Small intestine (tissue), 7 donors: Measurements from ENCODE around the gene PRKCD. TPM values are rescaled to one million over a fixed set of nuclear protein-coding genes. Genes with fewer than 3 reads are reported as not detected.
A peak's percentile ranks its signal among the peaks of the same experiment; 100 is the strongest.

Experiments used
- DNase-seq, 2 donors: peaks; one replicate each; pipeline versions ENCODE4 v3.0.0 to v3.0.0-alpha.2; 2013
- FAIRE-seq: peaks from 2 replicates; lab custom pipeline; 2012; peaks lifted over from hg19 to GRCh38; lab: Jason Lieb, UNC
- H3K27ac ChIP-seq, 3 donors: one replicate each; pipeline ENCODE4 v1.5.1; 2013; ENCODE audit warnings: low read length in 2 of 3, mild to moderate bottlenecking in 2 of 3, control low read depth in 1 of 3, inconsistent platforms in 1 of 3, low read depth in 1 of 3, moderate library complexity in 1 of 3
- H3K27me3 ChIP-seq, 3 donors: one replicate each; pipeline ENCODE4 v1.6.1; 2013; ENCODE audit warnings: low read length in 3 of 3, inconsistent platforms in 1 of 3; ENCODE audit not compliant: control insufficient read depth in 3 of 3, insufficient read depth in 3 of 3
- H3K36me3 ChIP-seq, 3 donors: one replicate each; pipeline ENCODE4 v1.6.1; 2013; ENCODE audit warnings: low read length in 3 of 3, inconsistent platforms in 1 of 3, low read depth in 1 of 3, mild to moderate bottlenecking in 1 of 3, moderate library complexity in 1 of 3; ENCODE audit not compliant: control insufficient read depth in 3 of 3, insufficient read depth in 2 of 3
- H3K4me1 ChIP-seq, 3 donors: one replicate each; pipeline ENCODE4 v1.6.1; 2013; ENCODE audit warnings: low read length in 2 of 3, inconsistent platforms in 1 of 3, low read depth in 1 of 3, mild to moderate bottlenecking in 1 of 3, moderate library complexity in 1 of 3; ENCODE audit not compliant: control insufficient read depth in 3 of 3, insufficient read depth in 2 of 3
- H3K4me3 ChIP-seq, 3 donors: one replicate each; pipeline ENCODE4 v1.5.1; 2013; ENCODE audit warnings: low read length in 3 of 3, control low read depth in 1 of 3, inconsistent platforms in 1 of 3, low read depth in 1 of 3, mild to moderate bottlenecking in 1 of 3, moderate library complexity in 1 of 3
- H3K9me3 ChIP-seq, 2 donors: one replicate each; pipeline ENCODE4 v1.6.1; 2013; ENCODE audit warnings: low read depth in 1 of 2, low read length in 1 of 2; ENCODE audit not compliant: control insufficient read depth in 2 of 2, insufficient read depth in 1 of 2
- WGBS, 3 donors: extraction: QIAGEN DNeasy Blood & Tissue Kit; methylation state at CpG; one replicate each; pipeline ENCODE4 v1.1.7; 2013; 5-methylcytosine and 5-hydroxymethylcytosine counted together
- polyA plus RNA-seq, 4 donors: library from polyadenylated mRNA; stranded (reverse) in 3 of 4; unstranded in 1 of 4; fragments of 200-250 nt in 3 of 4; fragments of 120-200 nt in 1 of 4; gene quantifications; one replicate each; pipeline versions ENCODE4 v1.2.1 to v1.2.3, GENCODE V29; 2013
- donor health status: healthy with polysubstance abuse.
- donor health status: control.
- donor health status: control.
- donor health status: Bipolar disorder and iron deficiency.
- donor health status: healthy.

The PRKCD gene
- polyA plus RNA-seq, 4 donors, result 28.9 to 150 (median 67.2) TPM

- Histone ChIP-seq H3K27me3 (no peaks in the 10 kb centered on the region), H3K27ac (peak overlapping the region in 1 of 3 donors; percentile 40), H3K4me3 (no peak overlapping the region), H3K9me3 (no peaks in the 10 kb centered on the region), H3K36me3 (peaks cover 3 to 92% (median 17%) of the 10 kb centered on the region in 3 donors), H3K4me1 (peaks cover 0 to 28% (median 9%) of the 10 kb centered on the region in 3 donors)
- FAIRE-seq (no peak), DNase-seq (no peak)
- WGBS, 3 donors, result 64 to 84% (median 72%) methylated on average over 9 of the region's 9 CpGs
These were observed 13.6 kb downstream of the PRKCD start for GRCh38 chr3:53174346-53175250.

GRCh38 chr3:53175613-53176540 lies 14.9 kb downstream of the PRKCD start:
- Histone ChIP-seq H3K4me1 (peaks cover 0 to 16% (median 6%) of the 10 kb centered on the region in 3 donors), H3K27ac (no peak overlapping the region), H3K27me3 (no peaks in the 10 kb centered on the region), H3K36me3 (peaks cover 3 to 93% (median 25%) of the 10 kb centered on the region in 3 donors), H3K4me3 (no peak overlapping the region), H3K9me3 (no peaks in the 10 kb centered on the region)
- FAIRE-seq, result no peak
- no peak for DNase-seq
- 83 to 86% (median 84%) methylated on average over 9 of the region's 9 CpGs for WGBS, 3 donors

GRCh38 chr3:53178246-53178645 lies 17.2 kb downstream of the PRKCD start:
- no peaks in the 10 kb centered on the region for H3K9me3 ChIP-seq
- H3K27ac ChIP-seq, result no peak overlapping the region
- WGBS, 3 donors, result 92 to 96% (median 96%) methylated on average over 15 of the region's 15 CpGs
- no peak for DNase-seq
- H3K4me3 ChIP-seq, result no peak overlapping the region
- H3K36me3 ChIP-seq, result peaks cover 15 to 94% (median 39%) of the 10 kb centered on the region in 3 donors
- H3K4me1 ChIP-seq, result no peaks in the 10 kb centered on the region
- FAIRE-seq, result no peak
- no peaks in the 10 kb centered on the region for H3K27me3 ChIP-seq

- DNase-seq, result no peak
- no peaks in the 10 kb centered on the region for H3K27me3 ChIP-seq
- no peak overlapping the region for H3K27ac ChIP-seq
- no peaks in the 10 kb centered on the region for H3K4me1 ChIP-seq
- 95 to 99% (median 95%) methylated on average over 19 to 20 of the region's 20 CpGs for WGBS, 3 donors
- H3K4me3 ChIP-seq, result no peak overlapping the region
- FAIRE-seq, result no peak
- no peaks in the 10 kb centered on the region for H3K9me3 ChIP-seq
- H3K36me3 ChIP-seq, result peaks cover 18 to 88% (median 43%) of the 10 kb centered on the region in 3 donors
These were observed 18.6 kb downstream of the PRKCD start for GRCh38 chr3:53179580-53179979.

GRCh38 chr3:53180305-53181023 lies 19.5 kb downstream of the PRKCD start:
- Histone ChIP-seq H3K27me3 (no peaks in the 10 kb centered on the region), H3K4me1 (no peaks in the 10 kb centered on the region), H3K27ac (no peak overlapping the region), H3K9me3 (no peaks in the 10 kb centered on the region), H3K36me3 (peaks cover 18 to 87% (median 48%) of the 10 kb centered on the region in 3 donors), H3K4me3 (no peak overlapping the region)
- FAIRE-seq, result no peak
- no peak for DNase-seq
- 81 to 86% (median 84%) methylated on average over 11 of the region's 11 CpGs for WGBS, 3 donors

- no peaks in the 10 kb centered on the region for H3K27me3 ChIP-seq
- H3K4me3 ChIP-seq, result no peak overlapping the region
- no peaks in the 10 kb centered on the region for H3K9me3 ChIP-seq
- no peak overlapping the region for H3K27ac ChIP-seq
- DNase-seq (no peak), FAIRE-seq (no peak)
- H3K4me1 ChIP-seq, result no peaks in the 10 kb centered on the region
- peaks cover 21 to 87% (median 53%) of the 10 kb centered on the region in 3 donors for H3K36me3 ChIP-seq
- WGBS, 3 donors, result 73 to 81% (median 77%) methylated on average over 4 of the region's 4 CpGs
These were observed 20.0 kb downstream of the PRKCD start for GRCh38 chr3:53181024-53181371.

GRCh38 chr3:53181528-53181927 lies 20.5 kb downstream of the PRKCD start:
- FAIRE-seq (no peak), DNase-seq (no peak)
- WGBS, 3 donors, result 91 to 97% (median 97%) methylated on average over 11 of the region's 11 CpGs
- H3K27ac ChIP-seq, result no peak overlapping the region
- no peaks in the 10 kb centered on the region for H3K4me1 ChIP-seq
- H3K4me3 ChIP-seq, result no peak overlapping the region
- H3K9me3 ChIP-seq, result no peaks in the 10 kb centered on the region
- no peaks in the 10 kb centered on the region for H3K27me3 ChIP-seq
- H3K36me3 ChIP-seq, result peaks cover 26 to 87% (median 53%) of the 10 kb centered on the region in 3 donors
